D721Med (cell line): ENCODE data around the gene SLC25A21.

Source experiments
- DNase-seq: peaks from one replicate; pipeline ENCODE4 v3.0.0; 2011; ENCODE audit warnings: low spot score; ENCODE audit not compliant: insufficient read length
- FAIRE-seq: peaks from 2 replicates; lab custom pipeline; 2011; peaks lifted over from hg19 to GRCh38; lab: Jason Lieb, UNC
- TF ChIP-seq, protein P1 (sequence below): IDR thresholded peaks from 2 replicates; pipeline ENCODE4 v1.5.1; 2012; ENCODE audit warnings: mild to moderate bottlenecking, control low read depth; ENCODE audit not compliant: insufficient read depth; ENCODE audit errors: missing control alignments

The SLC25A21 gene

DNA sequence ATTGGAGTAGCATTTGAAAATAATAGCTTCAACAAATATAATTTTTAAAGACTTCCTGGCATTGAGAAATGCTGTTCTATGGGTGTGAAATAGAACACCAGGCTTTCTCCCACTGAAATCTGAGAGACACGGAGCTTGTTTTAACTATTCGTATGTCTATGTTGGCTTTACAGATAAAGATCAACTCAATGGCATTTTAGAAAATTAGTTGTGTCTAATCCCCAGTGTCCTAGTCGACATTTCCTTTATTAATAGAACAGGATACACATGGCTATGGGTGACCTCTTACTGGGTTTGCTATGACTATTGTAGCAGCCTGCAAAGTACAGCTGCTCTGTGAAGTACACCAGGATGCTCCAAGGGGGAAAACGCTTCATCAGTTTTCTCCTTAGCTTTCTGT, 159.3 kb downstream of the SLC25A21 start:
- DNase-seq (no peak), FAIRE-seq (no peak)
- TF ChIP-seq, protein P1, sequence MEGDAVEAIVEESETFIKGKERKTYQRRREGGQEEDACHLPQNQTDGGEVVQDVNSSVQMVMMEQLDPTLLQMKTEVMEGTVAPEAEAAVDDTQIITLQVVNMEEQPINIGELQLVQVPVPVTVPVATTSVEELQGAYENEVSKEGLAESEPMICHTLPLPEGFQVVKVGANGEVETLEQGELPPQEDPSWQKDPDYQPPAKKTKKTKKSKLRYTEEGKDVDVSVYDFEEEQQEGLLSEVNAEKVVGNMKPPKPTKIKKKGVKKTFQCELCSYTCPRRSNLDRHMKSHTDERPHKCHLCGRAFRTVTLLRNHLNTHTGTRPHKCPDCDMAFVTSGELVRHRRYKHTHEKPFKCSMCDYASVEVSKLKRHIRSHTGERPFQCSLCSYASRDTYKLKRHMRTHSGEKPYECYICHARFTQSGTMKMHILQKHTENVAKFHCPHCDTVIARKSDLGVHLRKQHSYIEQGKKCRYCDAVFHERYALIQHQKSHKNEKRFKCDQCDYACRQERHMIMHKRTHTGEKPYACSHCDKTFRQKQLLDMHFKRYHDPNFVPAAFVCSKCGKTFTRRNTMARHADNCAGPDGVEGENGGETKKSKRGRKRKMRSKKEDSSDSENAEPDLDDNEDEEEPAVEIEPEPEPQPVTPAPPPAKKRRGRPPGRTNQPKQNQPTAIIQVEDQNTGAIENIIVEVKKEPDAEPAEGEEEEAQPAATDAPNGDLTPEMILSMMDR = no peak

DNA sequence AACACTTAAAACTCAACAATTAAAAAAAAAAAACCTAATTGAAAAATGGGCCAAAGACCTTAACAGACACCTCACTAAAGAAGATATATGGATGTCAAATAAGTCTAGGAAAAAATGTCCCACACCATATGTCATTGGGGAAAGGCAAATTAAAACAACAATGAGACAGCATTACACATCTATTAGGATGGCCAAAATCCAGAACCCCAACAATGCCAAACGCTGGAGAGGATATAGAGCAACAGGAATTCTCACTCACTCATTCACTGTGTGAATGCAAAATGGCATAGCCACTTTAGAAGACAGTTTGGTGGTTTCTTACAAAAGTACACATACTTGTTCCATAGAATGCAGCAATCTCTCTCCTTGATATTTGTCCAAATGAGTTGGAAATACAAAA, 173.7 kb downstream of the SLC25A21 start:
- TF ChIP-seq, protein P1 = no peak
- DNase-seq (no peak), FAIRE-seq (no peak)

DNA sequence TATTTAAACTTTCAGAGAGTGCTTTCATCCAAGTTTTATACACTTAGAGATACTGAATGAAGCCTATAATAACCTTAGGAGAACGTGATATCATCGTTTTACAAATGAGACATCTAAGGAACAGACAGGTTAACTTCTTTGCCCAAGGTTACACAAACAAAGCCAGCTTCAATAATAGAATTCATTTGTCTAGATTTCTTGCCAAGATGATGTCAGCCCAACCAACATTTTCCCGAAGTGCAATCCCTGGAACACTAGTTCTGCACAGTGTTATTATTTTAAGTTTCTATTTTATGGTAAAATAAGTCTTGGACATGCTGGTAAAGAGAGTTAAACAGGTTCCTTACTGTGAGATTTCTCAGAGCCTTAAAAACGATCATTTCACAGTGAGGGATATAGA, 174.6 kb downstream of the SLC25A21 start:
- TF ChIP-seq, protein P1 = no peak
- DNase-seq (no peak), FAIRE-seq (no peak)

DNA sequence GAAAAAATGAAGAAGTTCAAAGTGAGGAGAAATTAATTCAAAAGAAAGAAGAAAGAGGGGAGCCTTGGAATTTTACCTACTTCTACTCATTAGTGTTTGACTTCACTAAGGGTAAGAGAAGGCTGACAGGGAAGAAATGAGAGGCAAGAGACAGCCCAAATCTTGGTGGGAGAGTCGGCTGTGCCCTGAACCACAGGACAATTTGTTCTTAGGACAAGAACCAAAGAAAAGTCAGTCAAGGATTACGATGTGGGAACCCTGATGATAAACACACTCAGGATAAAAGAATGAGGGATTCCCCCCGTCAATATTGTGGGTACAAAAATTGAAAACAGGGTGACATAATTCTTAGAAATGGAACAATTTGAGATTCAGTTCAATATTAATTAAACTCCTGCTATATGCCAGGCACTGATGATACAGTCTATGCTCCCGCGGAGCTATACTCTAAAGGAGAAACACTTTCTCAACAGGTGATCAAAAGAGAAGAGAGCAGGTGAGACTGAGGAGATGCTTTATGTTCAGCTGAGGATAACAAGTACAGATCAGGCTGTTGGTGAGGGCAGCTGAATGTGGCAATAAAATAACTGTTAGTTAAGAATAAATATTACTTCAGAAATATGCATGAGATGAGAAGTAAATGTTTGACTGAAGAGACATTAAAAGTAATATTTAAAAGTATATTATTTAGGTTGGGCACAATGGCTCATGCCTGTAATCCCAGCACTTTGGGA, 175.4 kb downstream of the SLC25A21 start:
- TF ChIP-seq, protein P1 = no peak
- no peak for DNase-seq
- FAIRE-seq = no peak

DNA sequence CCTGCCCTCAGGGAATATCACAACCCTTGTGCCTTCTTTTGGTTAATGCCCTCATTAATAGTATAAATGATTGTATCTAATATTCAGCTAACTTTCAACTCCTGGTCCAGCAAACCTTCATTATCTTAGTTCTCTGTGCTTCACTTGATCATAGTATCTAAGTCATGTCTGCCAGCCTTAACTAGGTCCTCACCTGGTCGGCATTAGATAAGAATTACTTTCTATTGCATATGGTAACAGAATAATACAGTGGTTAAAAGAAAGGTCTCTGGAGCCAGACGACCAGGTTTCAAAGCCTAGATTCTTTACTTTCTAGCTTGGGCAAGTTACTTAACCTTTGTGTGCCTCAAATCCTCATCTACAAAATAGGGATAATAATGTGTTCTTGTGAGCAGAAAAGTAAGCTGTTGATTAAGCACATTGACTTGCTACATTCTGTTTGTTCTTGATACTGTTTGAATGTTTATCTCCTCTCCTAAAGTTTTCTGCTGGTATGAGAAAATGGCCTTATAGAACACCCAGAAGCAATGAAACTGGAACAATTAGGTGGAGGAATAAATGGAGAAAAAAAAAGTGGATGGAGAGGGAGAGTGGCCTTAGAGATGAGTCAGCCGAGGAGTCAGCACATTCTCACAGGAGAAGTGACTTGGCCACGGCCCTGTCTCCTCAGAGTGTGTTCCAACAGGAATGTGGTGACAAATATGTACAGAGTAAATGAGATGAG, 176.1 kb downstream of the SLC25A21 start:
- TF ChIP-seq, protein P1 = no peak
- FAIRE-seq = no peak
- no peak for DNase-seq

DNA sequence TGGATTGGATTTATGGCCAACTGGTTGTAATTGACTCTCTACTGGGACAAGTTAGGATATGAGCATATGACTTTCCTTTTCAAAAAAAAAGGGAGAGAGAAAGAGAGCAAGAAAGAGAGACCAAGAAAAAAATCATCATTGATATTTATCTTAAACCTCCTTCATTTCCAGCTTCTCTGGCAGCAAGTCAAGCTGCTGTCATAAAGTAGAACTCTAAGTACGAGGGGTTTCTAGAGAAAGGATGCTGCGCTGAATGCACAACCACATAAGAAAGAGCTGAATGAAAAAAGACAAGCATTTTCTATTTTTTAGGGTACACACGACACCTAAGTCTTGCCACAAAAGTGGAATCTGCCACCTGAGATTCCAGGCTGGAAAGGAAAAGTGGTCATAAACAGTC, 182.6 kb downstream of the SLC25A21 start:
- TF ChIP-seq, protein P1 = no peak
- DNase-seq (no peak), FAIRE-seq (no peak)

DNA sequence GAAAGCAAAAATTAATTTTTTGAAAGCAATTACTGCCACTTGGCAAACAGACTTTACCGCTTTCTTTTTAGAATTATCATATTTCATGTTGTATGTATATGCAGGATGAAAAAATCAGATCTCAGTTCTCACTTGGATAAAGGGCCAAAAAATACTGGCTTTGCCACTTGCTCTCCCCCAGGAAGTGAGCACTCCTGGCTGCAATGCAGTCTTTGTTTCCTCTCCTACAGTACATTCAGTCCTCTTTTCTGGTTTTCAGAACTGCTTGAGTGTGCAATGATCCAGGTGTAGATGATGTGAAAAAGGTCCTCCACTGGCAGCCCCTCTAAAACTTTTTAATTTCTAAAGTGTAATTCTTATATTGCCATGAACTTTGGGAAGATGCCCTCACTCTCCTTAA, 183.4 kb downstream of the SLC25A21 start:
- DNase-seq (no peak), FAIRE-seq (no peak)
- TF ChIP-seq, protein P1 = no peak
